Mesothelial cell of epicardium (in vitro differentiated cells): ENCODE results near the gene DMAP1. TPM values are rescaled to one million over a fixed set of nuclear protein-coding genes. Genes with fewer than 3 reads are reported as not detected.

Experiments
- DNase-seq, 2 experiments: peaks; one replicate each; pipeline ENCODE4 v3.0.0; 2021; ENCODE audit warnings: low spot score in 2 of 2; ENCODE audit not compliant: unreplicated experiment in 2 of 2
- H3K27ac Mint-ChIP-seq: 2 replicates; pipeline ENCODE4 v1.8.0; 2021; ENCODE audit warnings: mixed read lengths
- H3K27me3 Mint-ChIP-seq: 2 replicates; pipeline ENCODE4 v1.8.0; 2021; ENCODE audit warnings: low read depth, mixed read lengths
- H3K36me3 Mint-ChIP-seq: 2 replicates; pipeline ENCODE4 v1.8.0; 2021; ENCODE audit warnings: mixed read lengths
- H3K4me1 Mint-ChIP-seq: 2 replicates; pipeline ENCODE4 v1.8.0; 2021; ENCODE audit warnings: mixed read lengths
- H3K4me3 Mint-ChIP-seq: 2 replicates; pipeline ENCODE4 v1.8.0; 2021; ENCODE audit warnings: mild to moderate bottlenecking, moderate library complexity, mixed read lengths
- H3K9me3 Mint-ChIP-seq: 2 replicates; pipeline ENCODE4 v1.8.0; 2021; ENCODE audit warnings: mixed read lengths
- total RNA-seq: library from RNA; stranded (reverse); gene quantifications from 3 replicates; pipeline ENCODE4 v1.2.1, GENCODE V29; 2021
- TF ChIP-seq, protein P1 (sequence below): fragments of 200-600 bp; sonication (generic); IDR thresholded peaks from one replicate; pipeline ENCODE4 v1.5.0; 2021; ENCODE audit warnings: antibody characterized with exemption; ENCODE audit not compliant: unreplicated experiment

DMAP1 gene
- total RNA-seq, 1 donor from 2014 or later = 50.7 TPM

DNA sequence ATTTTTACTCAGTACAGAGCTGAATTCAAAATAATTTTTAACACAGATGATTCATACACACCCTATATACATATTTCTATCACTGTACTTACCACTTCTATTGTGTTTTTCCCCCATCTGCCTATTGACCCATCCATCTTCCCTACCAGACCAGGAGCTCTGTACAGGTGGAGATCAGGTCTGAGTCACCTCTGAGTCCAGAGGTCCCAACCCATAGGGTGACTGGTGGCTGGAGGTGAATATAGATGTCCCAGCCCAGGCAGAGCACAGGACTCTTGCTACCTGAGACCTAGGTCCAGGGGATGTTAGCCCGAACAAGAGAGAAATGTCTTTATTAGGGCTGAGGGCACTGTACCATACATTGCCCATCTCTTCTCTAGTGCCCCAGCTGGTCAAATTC, 54.8 kb downstream of the DMAP1 start:
- H3K9me3 Mint-ChIP-seq = no peaks in the 10 kb centered on the region
- H3K36me3 Mint-ChIP-seq = no peaks in the 10 kb centered on the region
- TF ChIP-seq, protein P1, sequence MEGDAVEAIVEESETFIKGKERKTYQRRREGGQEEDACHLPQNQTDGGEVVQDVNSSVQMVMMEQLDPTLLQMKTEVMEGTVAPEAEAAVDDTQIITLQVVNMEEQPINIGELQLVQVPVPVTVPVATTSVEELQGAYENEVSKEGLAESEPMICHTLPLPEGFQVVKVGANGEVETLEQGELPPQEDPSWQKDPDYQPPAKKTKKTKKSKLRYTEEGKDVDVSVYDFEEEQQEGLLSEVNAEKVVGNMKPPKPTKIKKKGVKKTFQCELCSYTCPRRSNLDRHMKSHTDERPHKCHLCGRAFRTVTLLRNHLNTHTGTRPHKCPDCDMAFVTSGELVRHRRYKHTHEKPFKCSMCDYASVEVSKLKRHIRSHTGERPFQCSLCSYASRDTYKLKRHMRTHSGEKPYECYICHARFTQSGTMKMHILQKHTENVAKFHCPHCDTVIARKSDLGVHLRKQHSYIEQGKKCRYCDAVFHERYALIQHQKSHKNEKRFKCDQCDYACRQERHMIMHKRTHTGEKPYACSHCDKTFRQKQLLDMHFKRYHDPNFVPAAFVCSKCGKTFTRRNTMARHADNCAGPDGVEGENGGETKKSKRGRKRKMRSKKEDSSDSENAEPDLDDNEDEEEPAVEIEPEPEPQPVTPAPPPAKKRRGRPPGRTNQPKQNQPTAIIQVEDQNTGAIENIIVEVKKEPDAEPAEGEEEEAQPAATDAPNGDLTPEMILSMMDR = no peak
- DNase-seq = no peak
- H3K4me3 Mint-ChIP-seq = no peak overlapping the region
- H3K27me3 Mint-ChIP-seq = no peaks in the 10 kb centered on the region
- no peaks in the 10 kb centered on the region for H3K4me1 Mint-ChIP-seq
- H3K27ac Mint-ChIP-seq = no peak overlapping the region

Other genes starting within 250 kb of the DMAP1 start
- gene DPH2, start 243.5 kb upstream of the DMAP1 start, total RNA-seq = 24.1 to 26.6 TPM (median 25.0 TPM) in 3 replicates
- gene ATP6V0B, start 238.5 kb upstream of the DMAP1 start, total RNA-seq = 72.8 to 82.6 TPM (median 75.0 TPM) in 3 replicates
- gene B4GALT2, start 234.3 kb upstream of the DMAP1 start, total RNA-seq = 55.8 to 58.6 TPM (median 57.8 TPM) in 3 replicates
- 12.3 to 13.8 TPM (median 12.4 TPM) in 3 replicates for gene CCDC24, start 221.9 kb upstream of the DMAP1 start, total RNA-seq
- gene SLC6A9, start 182.0 kb upstream of the DMAP1 start, total RNA-seq = 28.4 to 30.9 TPM (median 29.5 TPM) in 3 replicates
- gene KLF17, start 94.7 kb upstream of the DMAP1 start, total RNA-seq = not detected in 3 replicates
- gene KLF18, start 71.8 kb upstream of the DMAP1 start, total RNA-seq = not detected in 3 replicates
- gene ERI3, start 141.8 kb downstream of the DMAP1 start, total RNA-seq = 70.7 to 78.5 TPM (median 72.0 TPM) in 3 replicates
- gene RNF220, start 191.8 kb downstream of the DMAP1 start, total RNA-seq = 84.2 to 86.0 TPM (median 85.4 TPM) in 3 replicates